Measurements from ENCODE around the gene TAS1R3. TPM values are rescaled to one million over a fixed set of nuclear protein-coding genes. Genes with fewer than 3 reads are reported as not detected.

TAS1R3 gene
- total RNA-seq, 1 donor from 2014 or later = 0.24 TPM

GRCh38 chr1:1295154-1295923, 35.7 kb upstream of the TAS1R3 start:
- DNase-seq (ENCODE audit: low spot score) = no peak

GRCh38 chr1:1296070-1297061, 34.7 kb upstream of the TAS1R3 start:
- DNase-seq (ENCODE audit: low spot score) = no peak

GRCh38 chr1:1297802-1298424, 33.2 kb upstream of the TAS1R3 start:
- DNase-seq (ENCODE audit: low spot score) = no peak

- DNase-seq (ENCODE audit: low spot score) = no peak
These were observed 32.0 kb upstream of the TAS1R3 start for GRCh38 chr1:1298861-1299685.

- no peak for DNase-seq (ENCODE audit: low spot score)
These were observed 31.3 kb upstream of the TAS1R3 start for GRCh38 chr1:1299686-1300351.

- no peak for DNase-seq (ENCODE audit: low spot score)
These were observed 30.7 kb upstream of the TAS1R3 start for GRCh38 chr1:1300352-1300739.

GRCh38 chr1:1302006-1302430, 29.1 kb upstream of the TAS1R3 start:
- DNase-seq (ENCODE audit: low spot score) = no peak

- DNase-seq (ENCODE audit: low spot score) = no peak
These were observed 28.1 kb upstream of the TAS1R3 start for GRCh38 chr1:1302951-1303509.

- no peak for DNase-seq (ENCODE audit: low spot score)
These were observed 27.3 kb upstream of the TAS1R3 start for GRCh38 chr1:1303736-1304135.

GRCh38 chr1:1304331-1305299, 26.5 kb upstream of the TAS1R3 start:
- peak; percentile 93 for DNase-seq (ENCODE audit: low spot score)

- DNase-seq (ENCODE audit: low spot score) = peak; percentile 93
These were observed 25.6 kb upstream of the TAS1R3 start for GRCh38 chr1:1305300-1306069.

- no peak for DNase-seq (ENCODE audit: low spot score)
These were observed 24.9 kb upstream of the TAS1R3 start for GRCh38 chr1:1306070-1306660.

- no peak for DNase-seq (ENCODE audit: low spot score)
These were observed 24.3 kb upstream of the TAS1R3 start for GRCh38 chr1:1306661-1307260.

- DNase-seq (ENCODE audit: low spot score) = peak; percentile 43
These were observed 23.7 kb upstream of the TAS1R3 start for GRCh38 chr1:1307261-1307922.

- peak; percentile 94 for DNase-seq (ENCODE audit: low spot score)
These were observed 22.9 kb upstream of the TAS1R3 start, which contains the start of the genes ACAP3 and PUSL1 for GRCh38 chr1:1307923-1308755. Gene ACAP3 (minus strand): TSS chr1:1307930. CDS start chr1:1307815, 115 bp downstream. Gene PUSL1 (plus strand): TSS chr1:1308597. CDS start chr1:1308644, 47 bp downstream.

Measured in umbilical cord (tissue), 2 donors.